ENCODE data around the gene EIF4G3.
"Not testable (repeated sequence)": the region's sequence is repeated elsewhere in the genome, so short reads cannot be mapped to it uniquely, and the experiment has no call there.

Gene EIF4G3

DNA sequence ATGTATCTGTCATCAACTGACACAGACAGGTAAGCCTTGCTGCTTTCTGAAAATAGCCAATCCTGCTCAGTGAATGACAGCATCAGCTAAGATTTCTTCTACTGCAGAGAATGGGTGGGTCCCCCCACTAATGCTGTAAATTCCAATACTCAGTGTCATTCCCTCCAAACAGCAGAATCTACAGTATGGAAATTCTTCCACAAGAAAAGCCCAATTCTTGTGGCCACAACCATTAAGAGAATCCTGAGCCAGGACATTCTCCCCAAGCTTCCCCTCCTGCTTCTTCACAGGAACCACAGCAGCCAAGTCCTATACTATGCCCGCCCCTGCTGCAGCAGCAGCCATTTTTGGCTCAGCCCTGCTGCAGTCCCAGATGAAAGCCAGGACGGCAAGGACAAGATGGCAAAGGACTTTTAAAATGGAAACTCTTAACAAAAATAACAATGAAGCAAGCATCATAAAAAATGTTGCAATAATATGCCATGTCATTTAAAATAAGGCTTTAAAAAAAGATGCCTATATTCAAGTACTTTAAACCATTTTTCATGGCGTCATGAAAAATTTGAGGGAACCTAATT lies 26.8 kb downstream of the EIF4G3 start:
- peak; percentile 96 for DNase-seq (ENCODE audit: low read depth)

GRCh38 chr1:21149430-21149854 lies 27.3 kb downstream of the EIF4G3 start:
- DNase-seq (ENCODE audit: low read depth), result peak; percentile 58

- no peak for DNase-seq (ENCODE audit: low read depth)
Measured at GRCh38 chr1:21143752-21144151, 32.9 kb downstream of the EIF4G3 start.

DNA sequence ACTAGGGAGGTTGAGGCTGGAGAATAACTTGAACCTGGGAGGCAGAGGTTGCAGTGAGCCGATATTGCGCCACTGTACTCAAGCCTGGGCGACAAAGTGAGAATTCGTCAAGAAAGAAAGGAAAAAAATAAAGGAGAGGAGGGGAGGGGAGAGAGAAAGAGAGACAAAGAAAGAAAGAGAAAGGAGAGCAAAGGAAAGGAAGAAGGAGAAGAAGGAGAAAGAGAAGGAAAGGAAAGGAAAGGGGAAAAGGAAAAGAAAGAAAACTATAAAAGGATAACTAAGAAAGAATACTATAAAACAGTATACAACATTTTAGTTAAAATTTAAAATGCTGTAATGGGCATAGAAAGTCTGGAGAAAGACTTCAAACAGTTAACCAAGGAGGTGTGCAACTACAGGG lies 33.6 kb downstream of the EIF4G3 start:
- no peak for DNase-seq (ENCODE audit: low read depth)

DNA sequence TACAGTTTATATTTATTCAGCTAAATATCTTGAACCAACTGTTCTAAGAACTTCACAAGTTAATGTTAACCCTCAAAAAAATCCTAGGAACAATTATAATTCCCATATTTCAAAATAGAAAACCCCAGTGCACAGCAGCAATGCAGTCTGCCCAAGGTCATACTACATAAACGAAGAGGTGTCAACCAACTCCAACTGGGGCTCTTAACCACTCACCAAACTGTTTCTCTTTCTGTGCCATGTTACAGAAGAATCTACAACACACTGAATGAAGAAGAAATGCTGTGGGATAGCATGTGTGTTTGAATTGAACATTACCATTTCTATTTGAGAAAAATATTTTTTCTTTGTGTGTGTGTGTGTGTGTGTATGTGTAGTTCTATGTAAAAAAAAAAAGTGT lies 35.7 kb downstream of the EIF4G3 start:
- DNase-seq (ENCODE audit: low read depth), result no peak

GRCh38 chr1:21139601-21140000 lies 37.1 kb downstream of the EIF4G3 start:
- no peak for DNase-seq (ENCODE audit: low read depth)

DNA sequence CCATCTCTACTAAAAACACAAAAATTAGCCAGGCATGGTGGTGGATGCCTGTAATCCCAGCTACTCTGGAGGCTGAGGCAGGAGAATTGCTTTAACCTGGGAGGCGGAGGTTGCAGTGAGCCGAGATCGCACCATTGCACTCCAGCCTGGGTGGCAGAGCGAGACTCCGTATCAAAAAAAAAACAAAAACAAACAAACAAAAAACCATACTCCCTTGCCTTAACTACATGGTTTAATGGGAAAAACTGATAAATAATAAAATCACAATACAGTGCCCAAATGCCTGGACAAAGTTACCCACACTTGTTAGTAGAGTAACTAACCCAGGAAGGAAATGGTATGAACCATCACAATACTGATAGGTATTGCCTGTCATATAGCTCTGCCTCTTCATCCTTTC lies 40.4 kb downstream of the EIF4G3 start:
- not testable (repeated sequence) for DNase-seq (ENCODE audit: low read depth)

- DNase-seq (ENCODE audit: low read depth), result no peak
Measured at GRCh38 chr1:21131200-21131599, 45.5 kb downstream of the EIF4G3 start.

- no peak for DNase-seq (ENCODE audit: low read depth)
Measured at GRCh38 chr1:21129407-21129806, 47.3 kb downstream of the EIF4G3 start.

DNA sequence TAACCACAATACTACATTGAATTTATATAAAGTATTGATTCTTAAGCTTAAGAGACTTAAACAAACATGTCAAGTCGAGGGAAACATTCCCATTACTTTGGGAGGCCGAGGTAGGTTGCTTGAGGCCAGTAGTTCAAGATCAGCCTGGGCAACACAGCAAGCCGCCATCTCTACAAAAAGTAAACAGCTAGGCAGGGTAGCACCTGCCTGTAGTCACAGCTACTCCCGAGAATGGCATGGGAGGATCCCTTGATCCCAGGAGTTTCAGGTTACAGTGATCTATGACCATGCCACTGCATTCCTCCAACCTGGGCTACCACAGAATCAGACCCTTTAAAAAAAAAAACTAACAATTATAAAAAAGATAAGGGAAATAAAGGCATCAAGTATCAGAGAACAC lies 50.4 kb downstream of the EIF4G3 start:
- no peak for DNase-seq (ENCODE audit: low read depth)

GRCh38 chr1:21124846-21125245 lies 51.9 kb downstream of the EIF4G3 start:
- DNase-seq (ENCODE audit: low read depth), result peak; percentile 65

DNA sequence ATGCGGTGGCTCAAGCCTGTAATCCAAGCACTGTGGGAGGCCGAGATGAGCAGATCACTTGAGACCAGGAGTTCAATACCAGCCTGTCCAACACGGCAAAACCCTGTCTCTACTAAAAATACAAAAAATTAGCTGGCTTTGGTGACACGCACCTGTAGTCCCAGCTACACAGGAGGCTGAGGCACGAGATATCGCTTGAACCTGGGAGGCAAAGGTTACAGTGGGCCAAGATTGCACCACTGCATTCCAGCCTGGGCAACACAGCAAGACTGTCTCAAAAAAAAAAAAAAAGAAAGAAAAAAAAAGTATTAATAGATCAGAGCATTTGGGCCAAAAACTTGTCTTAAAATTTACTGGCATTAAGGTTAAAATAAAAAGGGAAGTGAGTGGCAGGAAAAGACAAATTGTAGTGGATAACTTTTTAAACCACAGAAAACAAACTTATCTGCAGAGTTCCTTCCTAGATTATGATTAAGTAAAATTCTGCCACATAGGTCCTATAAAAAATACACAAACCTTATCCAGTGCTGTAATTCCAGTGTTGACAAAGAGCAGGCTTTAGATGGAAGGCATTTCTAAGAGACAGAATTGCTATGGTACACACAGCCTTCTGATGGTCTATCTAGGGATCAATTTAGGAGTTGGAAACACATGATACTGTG lies 53.3 kb downstream of the EIF4G3 start:
- DNase-seq (ENCODE audit: low read depth), result no peak

- peak; percentile 27 for DNase-seq (ENCODE audit: low read depth)
Measured at GRCh38 chr1:21121764-21122471, 54.8 kb downstream of the EIF4G3 start.

DNA sequence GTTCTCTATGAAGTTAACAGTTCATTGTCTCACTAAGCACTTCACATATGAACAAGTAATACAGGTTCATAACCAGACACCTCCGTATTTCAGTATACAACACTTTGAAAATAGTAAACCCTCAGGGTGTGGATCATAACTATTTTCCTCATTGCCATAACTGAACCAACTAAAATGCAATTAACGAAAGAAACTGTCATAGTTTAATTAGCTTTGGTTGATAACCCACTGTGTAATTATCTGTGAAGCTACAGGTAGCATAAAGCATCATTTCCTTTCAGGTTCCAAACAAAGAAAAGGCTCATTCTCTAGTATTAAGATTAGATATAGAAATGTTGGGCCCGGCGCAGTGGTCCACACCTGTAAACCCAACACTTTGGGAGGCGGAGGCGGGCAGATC lies 58.5 kb downstream of the EIF4G3 start:
- DNase-seq (ENCODE audit: low read depth), result no peak

GRCh38 chr1:21117597-21118001 lies 59.1 kb downstream of the EIF4G3 start:
- no peak for DNase-seq (ENCODE audit: low read depth)

GRCh38 chr1:21117159-21117558 lies 59.5 kb downstream of the EIF4G3 start:
- no peak for DNase-seq (ENCODE audit: low read depth)

- no peak for DNase-seq (ENCODE audit: low read depth)
Measured at GRCh38 chr1:21115098-21115760, 61.5 kb downstream of the EIF4G3 start.

DNA sequence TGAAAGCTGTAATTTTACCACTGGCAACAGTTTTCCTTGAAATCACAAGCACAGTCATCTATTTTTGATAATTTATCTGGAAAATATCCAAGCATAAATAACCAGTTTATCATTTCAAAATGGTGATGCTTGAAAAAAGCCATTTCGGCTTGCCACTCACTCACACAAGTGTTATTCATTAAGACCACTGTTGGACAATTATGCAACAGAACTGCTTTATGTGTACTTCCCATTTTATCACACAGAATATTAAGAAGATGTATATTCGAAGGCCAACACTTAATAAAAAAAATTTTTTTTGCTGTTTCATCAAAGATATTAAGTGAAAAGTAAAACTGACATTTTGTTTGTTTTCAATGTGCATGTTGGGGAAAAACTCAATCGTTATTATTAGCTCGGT lies 62.3 kb downstream of the EIF4G3 start:
- DNase-seq (ENCODE audit: low read depth), result no peak

DNA sequence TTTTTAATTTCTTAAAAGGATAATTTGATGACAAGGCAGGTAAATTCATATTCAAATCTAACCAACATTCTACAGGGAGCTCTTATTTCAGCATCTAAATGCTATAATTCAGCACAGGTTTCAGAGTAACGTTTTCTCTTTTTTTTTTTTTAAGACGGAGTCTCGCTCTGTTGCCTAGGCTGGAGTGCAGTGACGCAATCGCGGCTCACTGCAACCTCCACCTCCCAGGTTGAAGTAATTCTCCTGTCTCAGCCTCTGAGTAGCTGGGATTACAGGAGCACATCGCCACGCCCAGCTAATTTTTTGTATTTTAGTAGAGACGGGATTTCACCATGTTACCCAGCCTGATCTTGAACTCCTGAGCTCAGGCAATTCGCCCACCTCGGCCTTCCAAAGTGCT lies 66.5 kb downstream of the EIF4G3 start:
- no peak for DNase-seq (ENCODE audit: low read depth)

- no peak for DNase-seq (ENCODE audit: low read depth)
Measured at GRCh38 chr1:21106709-21107108, 70.0 kb downstream of the EIF4G3 start.

GRCh38 chr1:21106238-21106637 lies 70.5 kb downstream of the EIF4G3 start:
- DNase-seq (ENCODE audit: low read depth), result no peak

GRCh38 chr1:21105807-21106206 lies 70.9 kb downstream of the EIF4G3 start:
- DNase-seq (ENCODE audit: low read depth), result no peak

GRCh38 chr1:21104683-21105082 lies 72.0 kb downstream of the EIF4G3 start:
- DNase-seq (ENCODE audit: low read depth), result no peak

All from GM04503 (cell line).